Measurements from ENCODE around the gene UQCRH. TPM values are rescaled to one million over a fixed set of nuclear protein-coding genes. Genes with fewer than 3 reads are reported as not detected.

UQCRH gene
- total and polyA plus RNA-seq, 2 of the 8 experiments (the other 6 are each of a cell fraction or from before 2014, with no cell fraction given), result 626 to 1,112 TPM

DNA sequence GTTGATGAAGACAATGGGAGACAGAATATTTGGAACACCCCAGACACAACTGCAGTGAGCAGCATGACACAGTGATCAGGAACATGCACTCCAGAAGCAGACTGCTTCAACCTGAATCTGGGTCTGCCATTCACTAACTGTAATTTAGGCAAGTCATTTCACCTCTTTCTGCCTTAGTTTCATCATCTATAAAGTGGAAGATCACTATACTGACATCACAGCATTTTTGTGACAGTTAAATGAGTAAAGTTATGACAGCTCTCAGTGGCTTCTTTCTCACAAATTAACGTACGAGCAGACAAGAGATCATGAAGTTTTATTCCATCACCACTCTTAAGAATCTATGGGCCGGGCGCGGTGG lies 14.4 kb upstream of the UQCRH start:
- Histone ChIP-seq H3K9ac (replicated peaks in 1 of 4; ENCODE audit: extremely low read depth in 1 of 4, low read depth in 3 of 4, low read length in 3 of 4) (no peak overlapping the region), H3K4me2 (ENCODE audit: insufficient read depth in 1 of 2, low read depth in 2 of 2, low read length in 2 of 2) (no peak overlapping the region), H3K56ac (replicated peaks; ENCODE audit: insufficient read length, low read depth, low read length) (no peak overlapping the region), H2BK5ac (ENCODE audit: low read depth, low read length) (no peak overlapping the region), H2AFZ (ENCODE audit: low read length) (no peak overlapping the region), H3K23ac (ENCODE audit: insufficient read length) (no peak overlapping the region), H2AK5ac (ENCODE audit: low read depth, low read length) (no peak overlapping the region), H2BK15ac (ENCODE audit: low read length) (no peak overlapping the region), H3K18ac (ENCODE audit: extremely low read depth, low read length) (no peak overlapping the region), H3K23me2 (ENCODE audit: low read depth, low read length) (no peaks in the 10 kb centered on the region), H4K20me1 (replicated peaks in 1 of 2; ENCODE audit: control insufficient read depth in 1 of 2, insufficient read depth in 2 of 2, low read length in 2 of 2) (no peaks in the 10 kb centered on the region), H2BK20ac (ENCODE audit: low read length) (no peak overlapping the region), H4K91ac (replicated peaks; ENCODE audit: insufficient read length, low read length) (no peak overlapping the region), H4K8ac (ENCODE audit: extremely low read depth, insufficient read depth, low read length) (no peak overlapping the region), H3K36me3 (ENCODE audit: control insufficient read depth in 2 of 4, insufficient read depth in 4 of 4, low read length in 3 of 4) (peaks cover 5 to 22% (median 8%) of the 10 kb centered on the region in 4 experiments; a peak in 7 of 8 replicates), H3K9me3 (ENCODE audit: insufficient read depth in 2 of 2, low read depth in 1 of 2, low read length in 1 of 2) (no peaks in the 10 kb centered on the region), H3K79me1 (ENCODE audit: low read depth, low read length) (no peaks in the 10 kb centered on the region), H3K27me3 (replicated peaks in 1 of 4; ENCODE audit: control insufficient read depth in 3 of 4, extremely low read depth in 1 of 4, insufficient read depth in 3 of 4, low read length in 3 of 4) (no peaks in the 10 kb centered on the region), H2BK120ac (replicated peaks; ENCODE audit: low read depth, low read length) (no peak overlapping the region), H3K4me3 (ENCODE audit: extremely low read depth in 1 of 4, insufficient read depth in 2 of 4, low read depth in 3 of 4, low read length in 4 of 4) (no peak overlapping the region), H3K79me2 (ENCODE audit: control insufficient read depth in 1 of 2, insufficient read depth in 2 of 2, low read length in 2 of 2) (no peaks in the 10 kb centered on the region), H2BK12ac (ENCODE audit: low read depth, low read length) (no peak overlapping the region), H3K27ac (ENCODE audit: low read depth, low read length) (no peak overlapping the region), H3K4me1 (replicated peaks in 1 of 4; ENCODE audit: control insufficient read depth in 3 of 4, insufficient read depth in 4 of 4, low read length in 3 of 4) (no peaks in the 10 kb centered on the region; a peak in 1 of 7 replicates), H4K5ac (ENCODE audit: insufficient read length, low read depth, low read length) (no peak overlapping the region), H3K14ac (ENCODE audit: insufficient read length) (no peak overlapping the region), H3K4ac (replicated peaks; ENCODE audit: insufficient read length, low read depth, low read length) (no peak overlapping the region)
- ChIA-PET POLR2A (ENCODE audit: partially characterized antibody) (interaction anchor here (1.0 to 33.1 kb wide), 4 partner anchors 1 to 36 kb away, joined by 4 to 689 read pairs (median 350); partner anchors contain the start of genes LRRC41 and UQCRH), CTCF (ENCODE audit: partially characterized antibody) (interaction anchor here (1.3 kb wide), 1 partner anchor 9 kb away, joined by 3 read pairs; no protein-coding TSS in a partner anchor)
- WGBS, 2 experiments (ENCODE audit: extremely low coverage in 1 of 2, insufficient coverage in 1 of 2, insufficient read length in 1 of 2, insufficient replicate concordance in 2 of 2, low coverage in 1 of 2, low lambda C conversion rate in 2 of 2, missing lambda C conversion rate in 1 of 2), result 96% methylated on average over 5 of the region's 5 CpGs; no CpG with 5 or more reads in 1 of the 2 experiments
- FAIRE-seq, result no peak
- DNase-seq (ENCODE audit: low read depth in 1 of 2, low spot score in 2 of 2), result no peak
- TF ChIP-seq POLR2AphosphoS5 (IDR thresholded peaks at IDR 0.05; ENCODE audit: low read depth, low read length) (peak; percentile 23; the same call in 1 of the 2 replicates), CHD1 (IDR thresholded peaks at IDR 0.05; ENCODE audit: low read depth, low read length) (no peak)
